C4-2B (cell line): Measurements from ENCODE around the gene WASF2.

ENCODE experiments used
- H3K27ac ChIP-seq: fragments of 450-650 bp; 2 replicates; pipeline ENCODE4 v1.5.1; 2017
- CTCF ChIP-seq: fragments of 450-650 bp; conservative IDR thresholded peaks from 2 replicates; pipeline ENCODE4 v1.5.1; 2017; ENCODE audit warnings: mild to moderate bottlenecking
- ZFX ChIP-seq: fragments of 450-650 bp; IDR thresholded peaks from 2 replicates; pipeline ENCODE4 v1.6.1; 2017

The WASF2 gene

DNA sequence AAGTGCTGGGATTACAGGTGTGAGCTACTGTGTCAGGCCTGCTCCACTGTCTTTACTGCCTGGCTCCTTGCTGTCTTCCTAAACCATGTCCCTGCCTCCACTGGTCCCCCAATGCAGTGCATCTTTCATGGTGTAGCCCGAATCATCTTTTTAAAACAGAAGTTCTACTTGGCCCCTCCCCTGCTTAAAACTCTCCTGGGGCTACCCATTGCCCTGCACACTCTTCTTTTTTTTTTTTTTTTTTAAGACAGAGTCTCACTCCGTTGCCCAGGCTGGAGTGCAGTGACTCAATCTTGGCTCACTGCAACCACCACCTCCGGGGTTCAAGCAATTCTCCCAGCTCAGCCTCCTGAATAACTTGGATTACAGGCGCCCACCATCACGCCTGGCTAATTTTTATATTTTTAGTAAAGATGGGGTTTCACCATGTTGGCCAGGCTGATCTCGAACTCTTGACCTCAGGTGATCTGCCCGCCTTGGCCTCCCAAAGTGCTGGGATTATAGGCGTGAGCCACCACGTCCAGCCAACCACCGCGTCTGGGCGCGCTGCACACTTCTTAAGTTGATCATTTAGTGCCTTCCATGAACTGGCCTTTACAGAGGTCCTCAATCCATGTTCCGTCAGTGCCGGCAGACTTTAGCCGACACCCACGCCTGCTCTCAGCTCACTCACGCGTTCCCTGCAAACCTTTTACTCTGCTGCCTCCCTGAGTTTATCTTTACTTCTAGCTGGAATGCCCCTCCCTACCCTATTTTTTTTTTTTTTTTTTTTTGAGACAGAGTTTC lies 117.8 kb downstream of the WASF2 start:
- TF ChIP-seq CTCF (no peak), ZFX (no peak)
- no peak overlapping the region for H3K27ac ChIP-seq

GRCh38 chr1:27368869-27369582 lies 120.9 kb downstream of the WASF2 start:
- TF ChIP-seq ZFX (no peak), CTCF (no peak; the same call in 1 of the 2 replicates)
- H3K27ac ChIP-seq: no peak overlapping the region

GRCh38 chr1:27367160-27367650 lies 122.8 kb downstream of the WASF2 start:
- peak overlapping the region; percentile 82 for H3K27ac ChIP-seq
- TF ChIP-seq CTCF (no peak), ZFX (no peak; the same call in 1 of the 2 replicates)

DNA sequence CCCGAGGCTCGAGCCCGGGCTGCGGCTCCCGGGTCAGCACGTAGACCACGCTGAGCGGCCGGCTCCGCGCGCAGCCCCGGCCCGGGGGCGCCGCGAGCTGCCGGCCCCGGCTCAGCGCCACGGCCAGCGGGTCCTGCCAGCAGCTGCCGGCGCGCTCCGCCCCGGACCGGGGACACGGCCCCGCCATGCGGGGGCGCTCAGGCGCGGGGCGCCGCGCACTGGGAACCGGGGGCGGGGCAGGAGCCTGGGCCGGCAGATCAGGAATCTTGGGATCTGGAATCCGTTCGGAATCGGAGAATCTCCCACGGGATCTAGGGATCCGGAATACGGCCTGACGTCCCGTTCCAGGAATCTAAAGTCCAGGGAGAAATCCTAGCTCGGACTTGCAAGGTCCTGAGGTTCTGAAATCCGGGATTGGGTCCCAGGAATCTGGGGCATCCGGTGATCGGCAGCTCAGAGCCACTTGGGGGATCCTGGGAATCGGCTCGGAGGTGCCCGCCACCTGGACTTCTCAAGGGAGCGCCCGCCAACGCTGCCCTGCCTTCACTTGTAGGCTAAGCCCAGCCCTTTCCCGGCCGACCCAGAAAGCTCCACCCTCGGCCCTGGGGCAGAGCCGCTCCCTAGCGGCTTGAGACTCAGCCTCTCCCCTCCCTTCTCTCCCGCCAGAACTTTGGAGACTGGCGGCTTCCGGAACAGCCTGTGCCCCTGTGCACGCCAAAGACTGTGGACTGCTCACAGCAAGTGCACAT lies 123.4 kb downstream of the WASF2 start, which contains the start of gene MAP3K6:
Gene MAP3K6 (minus strand): TSS at position 551 of the 749 bp plus-strand sequence. CDS start 364 bp downstream, at position 187.
- peak within 1 kb of the TSS; percentile 82 for H3K27ac ChIP-seq
- TF ChIP-seq ZFX: 0 out of 2 replicates have a peak, but pooled peaks have one; percentile 5
- peak; percentile 94 for TF ChIP-seq CTCF

- H3K27ac ChIP-seq: peak overlapping the region; percentile 82
- TF ChIP-seq CTCF (no peak), ZFX (0 out of 2 replicates have a peak, but pooled peaks have one; percentile 39)
Measured at GRCh38 chr1:27366113-27366410, 123.9 kb downstream of the WASF2 start.

- H3K27ac ChIP-seq: peak overlapping the region; percentile 82
Measured at GRCh38 chr1:27365372-27366112, 124.4 kb downstream of the WASF2 start.

More at GRCh38 chr1:27365372-27366112, 124.4 kb downstream of the WASF2 start:
- TF ChIP-seq CTCF (no peak), ZFX (no peak)
